ENCODE data around the gene WDR86. TPM values are rescaled to one million over a fixed set of nuclear protein-coding genes. Genes with fewer than 3 reads are reported as not detected.

The WDR86 gene
- total RNA-seq, 1 donor from 2014 or later = 83.0 TPM

DNA sequence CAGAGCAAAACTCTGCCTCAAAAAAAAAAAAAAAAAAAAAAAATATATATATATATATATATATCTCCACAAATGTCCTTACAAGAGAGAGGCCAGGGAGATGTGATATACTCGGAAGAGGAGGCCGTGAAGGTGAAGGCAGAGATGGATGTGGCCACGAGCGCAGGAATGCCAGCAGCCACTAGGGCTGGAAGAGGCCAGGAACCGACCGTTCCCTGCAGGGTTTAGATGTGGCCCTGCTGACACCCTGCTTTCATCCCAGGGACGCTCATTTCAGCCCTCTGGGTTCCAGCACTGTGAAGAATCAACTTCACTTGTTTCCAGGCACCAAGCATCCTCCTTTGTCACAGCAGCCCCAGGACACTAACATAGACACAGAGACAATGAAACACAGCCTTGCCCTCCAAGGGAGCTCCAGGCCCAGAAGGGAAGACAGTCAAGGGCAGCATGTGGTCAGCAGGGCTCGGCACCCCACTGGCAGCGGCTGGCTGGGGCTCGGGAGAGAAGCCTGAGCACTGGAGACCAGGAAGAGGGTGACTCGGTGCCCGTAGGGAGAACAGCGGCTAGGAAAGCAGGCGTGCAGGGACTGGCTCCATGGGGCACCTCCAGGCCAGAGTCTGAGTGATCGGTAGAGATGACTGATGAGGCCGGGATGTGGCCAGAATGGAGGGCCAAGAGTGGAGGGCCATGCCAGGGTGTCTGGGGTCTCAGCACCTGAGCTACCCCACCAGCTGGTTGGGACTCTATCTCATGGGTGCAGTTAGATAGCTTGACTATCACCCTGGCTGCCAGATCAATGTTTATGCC, 7.6 kb downstream of the WDR86 start:
- Mint-ChIP-seq H3K4me3 (peak overlapping the region; percentile 9), H3K9me3 (no peaks in the 10 kb centered on the region), H3K4me1 (ENCODE audit: unreplicated experiment) (peaks cover 45% of the 10 kb centered on the region), H3K27me3 (no peaks in the 10 kb centered on the region), H3K36me3 (peaks cover 11% of the 10 kb centered on the region), H3K27ac (no peak overlapping the region)
- DNase-seq (ENCODE audit: extremely low spot score, unreplicated experiment) = no peak
- TF ChIP-seq, protein P1, sequence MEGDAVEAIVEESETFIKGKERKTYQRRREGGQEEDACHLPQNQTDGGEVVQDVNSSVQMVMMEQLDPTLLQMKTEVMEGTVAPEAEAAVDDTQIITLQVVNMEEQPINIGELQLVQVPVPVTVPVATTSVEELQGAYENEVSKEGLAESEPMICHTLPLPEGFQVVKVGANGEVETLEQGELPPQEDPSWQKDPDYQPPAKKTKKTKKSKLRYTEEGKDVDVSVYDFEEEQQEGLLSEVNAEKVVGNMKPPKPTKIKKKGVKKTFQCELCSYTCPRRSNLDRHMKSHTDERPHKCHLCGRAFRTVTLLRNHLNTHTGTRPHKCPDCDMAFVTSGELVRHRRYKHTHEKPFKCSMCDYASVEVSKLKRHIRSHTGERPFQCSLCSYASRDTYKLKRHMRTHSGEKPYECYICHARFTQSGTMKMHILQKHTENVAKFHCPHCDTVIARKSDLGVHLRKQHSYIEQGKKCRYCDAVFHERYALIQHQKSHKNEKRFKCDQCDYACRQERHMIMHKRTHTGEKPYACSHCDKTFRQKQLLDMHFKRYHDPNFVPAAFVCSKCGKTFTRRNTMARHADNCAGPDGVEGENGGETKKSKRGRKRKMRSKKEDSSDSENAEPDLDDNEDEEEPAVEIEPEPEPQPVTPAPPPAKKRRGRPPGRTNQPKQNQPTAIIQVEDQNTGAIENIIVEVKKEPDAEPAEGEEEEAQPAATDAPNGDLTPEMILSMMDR (conservative IDR thresholded peaks at IDR 0.05) = no peak

DNA sequence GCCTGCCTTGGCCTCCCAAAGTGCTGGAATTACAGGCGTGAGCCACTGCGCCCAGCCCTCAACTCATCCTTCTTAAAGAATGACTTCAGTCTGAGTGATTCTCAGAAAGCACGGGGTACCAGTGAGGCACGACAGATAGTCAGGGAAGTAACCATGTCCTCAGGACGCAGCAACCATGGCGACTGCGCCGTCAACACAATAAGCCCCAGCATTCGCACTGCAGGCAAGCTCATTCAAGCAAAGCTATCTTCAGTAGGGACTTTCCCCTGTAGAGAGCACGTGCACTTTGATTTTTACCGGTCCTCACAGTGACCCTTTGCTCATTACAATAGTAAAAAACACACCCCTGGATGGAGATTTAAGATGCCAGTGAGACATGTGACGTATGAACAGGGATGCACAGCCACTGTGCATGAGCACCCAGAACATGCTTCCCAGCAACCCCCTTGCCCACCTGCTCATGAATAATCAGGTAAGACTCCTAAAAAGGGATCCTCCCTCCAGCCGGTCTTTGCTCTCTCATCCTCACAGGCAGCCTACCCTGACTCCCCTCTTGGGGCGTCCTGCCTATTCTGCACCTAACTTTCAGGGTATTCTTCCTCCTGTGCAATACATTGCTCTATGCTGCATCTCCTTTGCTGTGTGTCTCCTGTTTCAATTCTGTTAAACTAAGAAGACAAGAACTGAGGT, 9.1 kb downstream of the WDR86 start:
- no peak for DNase-seq (ENCODE audit: extremely low spot score, unreplicated experiment)
- Mint-ChIP-seq H3K27me3 (no peaks in the 10 kb centered on the region), H3K4me3 (no peak overlapping the region), H3K9me3 (no peaks in the 10 kb centered on the region), H3K27ac (peak overlapping the region; percentile 6), H3K36me3 (peaks cover 11% of the 10 kb centered on the region), H3K4me1 (ENCODE audit: unreplicated experiment) (peaks cover 44% of the 10 kb centered on the region)
- TF ChIP-seq, protein P1 (conservative IDR thresholded peaks at IDR 0.05) = no peak

DNA sequence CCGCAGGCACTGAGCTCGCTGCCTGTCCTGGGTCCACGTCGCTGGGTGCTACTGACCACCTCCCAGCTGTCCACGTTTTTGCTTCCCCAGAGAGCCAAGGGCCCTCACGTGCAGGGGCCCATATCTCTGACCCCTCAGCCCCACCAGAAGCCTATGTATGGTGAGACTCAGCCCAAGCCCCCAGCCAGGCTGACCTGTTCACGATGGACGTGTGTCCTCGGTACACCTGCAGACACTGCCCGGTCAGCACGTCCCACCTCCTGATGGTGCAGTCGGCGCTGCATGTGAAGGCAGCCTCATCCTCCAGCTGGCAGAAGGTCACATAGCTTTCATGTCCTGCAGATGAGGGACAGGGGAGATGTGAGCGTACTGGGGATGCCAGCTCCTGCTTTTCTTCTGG, 9.9 kb downstream of the WDR86 start:
- H3K4me1 Mint-ChIP-seq (ENCODE audit: unreplicated experiment) = peaks cover 35% of the 10 kb centered on the region
- H3K27me3 Mint-ChIP-seq = no peaks in the 10 kb centered on the region
- no peak overlapping the region for H3K4me3 Mint-ChIP-seq
- peaks cover 14% of the 10 kb centered on the region for H3K36me3 Mint-ChIP-seq
- H3K27ac Mint-ChIP-seq = no peak overlapping the region
- TF ChIP-seq, protein P1 (conservative IDR thresholded peaks at IDR 0.05) = no peak
- DNase-seq (ENCODE audit: extremely low spot score, unreplicated experiment) = no peak
- no peaks in the 10 kb centered on the region for H3K9me3 Mint-ChIP-seq

DNA sequence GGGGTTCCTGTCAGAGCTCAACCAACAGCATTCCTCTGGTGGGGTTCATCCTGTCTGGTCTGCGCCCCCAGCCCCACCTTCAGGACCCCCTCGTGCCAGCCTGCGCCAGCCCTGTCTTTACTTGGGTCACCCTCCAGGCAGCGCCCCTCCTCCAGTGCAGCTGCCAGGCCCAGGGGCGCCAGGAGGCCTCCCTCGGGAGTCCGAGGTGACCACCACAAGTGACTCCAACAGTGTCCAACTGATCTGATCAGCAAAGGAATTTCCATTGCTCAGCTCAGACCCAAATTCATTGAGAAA, 10.6 kb downstream of the WDR86 start:
- H3K27me3 Mint-ChIP-seq = no peaks in the 10 kb centered on the region
- peaks cover 31% of the 10 kb centered on the region for H3K4me1 Mint-ChIP-seq (ENCODE audit: unreplicated experiment)
- peaks cover 14% of the 10 kb centered on the region for H3K36me3 Mint-ChIP-seq
- no peaks in the 10 kb centered on the region for H3K9me3 Mint-ChIP-seq
- no peak for DNase-seq (ENCODE audit: extremely low spot score, unreplicated experiment)
- H3K27ac Mint-ChIP-seq = no peak overlapping the region
- TF ChIP-seq, protein P1 (conservative IDR thresholded peaks at IDR 0.05) = no peak
- no peak overlapping the region for H3K4me3 Mint-ChIP-seq

DNA sequence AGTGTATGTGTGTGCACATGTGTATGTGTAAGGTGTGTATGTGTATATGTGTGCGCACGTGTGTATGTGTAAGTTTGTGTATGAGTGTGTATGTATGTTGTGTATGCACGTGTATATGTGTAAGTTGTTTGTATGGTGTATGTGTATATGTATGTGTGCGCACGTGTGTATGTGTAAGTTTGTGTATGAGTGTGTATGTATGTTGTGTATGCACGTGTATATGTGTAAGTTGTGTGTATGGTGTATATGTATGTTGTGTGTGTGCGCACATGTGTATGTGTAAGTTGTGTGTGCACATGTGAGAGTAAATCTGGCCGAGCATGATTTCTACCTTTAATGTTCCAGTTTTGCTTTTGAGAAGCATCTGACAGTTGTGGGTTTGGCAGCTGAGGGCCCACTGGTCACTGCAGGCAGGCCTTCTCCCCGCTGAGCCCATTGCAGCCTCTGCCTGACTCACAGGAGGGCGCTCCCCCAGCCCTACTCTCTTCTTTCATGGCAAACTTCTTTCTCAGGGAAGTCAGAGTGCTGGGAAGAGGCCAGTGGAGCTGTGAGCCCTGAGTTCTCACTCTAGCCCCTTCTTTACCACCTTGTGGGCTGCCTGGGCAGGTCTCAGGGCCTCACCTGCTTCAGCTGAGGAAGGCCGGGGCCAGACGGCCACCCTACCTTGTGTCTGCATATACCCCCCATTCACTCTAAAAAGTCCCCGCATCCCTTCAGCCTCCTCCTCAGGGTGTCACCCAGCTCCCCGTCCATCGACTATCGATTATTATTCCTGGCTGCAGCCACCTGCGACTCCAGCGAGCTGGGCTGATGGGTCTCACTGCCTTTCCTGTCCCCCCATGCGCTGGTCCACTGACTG, 11.2 kb downstream of the WDR86 start:
- no peaks in the 10 kb centered on the region for H3K9me3 Mint-ChIP-seq
- no peak overlapping the region for H3K27ac Mint-ChIP-seq
- peaks cover 14% of the 10 kb centered on the region for H3K36me3 Mint-ChIP-seq
- TF ChIP-seq, protein P1 (conservative IDR thresholded peaks at IDR 0.05) = no peak
- no peaks in the 10 kb centered on the region for H3K27me3 Mint-ChIP-seq
- DNase-seq (ENCODE audit: extremely low spot score, unreplicated experiment) = no peak
- peaks cover 29% of the 10 kb centered on the region for H3K4me1 Mint-ChIP-seq (ENCODE audit: unreplicated experiment)
- no peak overlapping the region for H3K4me3 Mint-ChIP-seq

Data from type B pancreatic cell (in vitro differentiated cells).